Lower leg skin (tissue), 3 donors: ENCODE data around the gene ZNF180.

ENCODE experiments used
- POLR2A ChIP-seq, 2 donors: fragments of 450-650 bp; IDR thresholded peaks; one replicate each; pipeline ENCODE4 v1.6.1; 2016 to 2017; ENCODE audit warnings: antibody characterized with exemption in 2 of 2, mild to moderate bottlenecking in 1 of 2, moderate library complexity in 1 of 2
- TF ChIP-seq, protein P1 (sequence below), 3 donors: fragments of 450-650 bp; IDR thresholded peaks; one replicate each; pipeline ENCODE4 v1.5.1; 2016; ENCODE audit warnings: antibody characterized with exemption in 3 of 3, mild to moderate bottlenecking in 3 of 3, moderate library complexity in 2 of 3

DNA sequence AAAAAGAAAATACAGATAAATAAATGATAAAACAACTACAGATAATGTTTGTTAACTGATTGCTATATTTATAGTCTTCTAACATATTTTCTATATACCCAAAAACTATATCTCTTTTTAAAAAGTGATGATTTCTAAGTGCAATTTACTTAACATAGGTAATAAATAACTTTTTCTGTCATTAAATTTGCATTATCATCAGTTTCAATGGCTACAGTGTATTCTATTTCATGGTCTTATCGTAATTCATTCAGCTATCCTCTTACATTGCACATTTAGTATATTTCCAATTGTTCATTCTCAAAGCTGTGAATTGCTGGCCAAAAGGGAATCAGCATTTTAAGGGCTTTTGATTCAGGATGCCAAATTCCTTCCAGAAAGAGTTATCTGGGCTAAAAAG, 3.6 kb downstream of the ZNF180 start:
- no peak for TF ChIP-seq POLR2A (IDR thresholded peaks at IDR 0.05)
- TF ChIP-seq, protein P1, sequence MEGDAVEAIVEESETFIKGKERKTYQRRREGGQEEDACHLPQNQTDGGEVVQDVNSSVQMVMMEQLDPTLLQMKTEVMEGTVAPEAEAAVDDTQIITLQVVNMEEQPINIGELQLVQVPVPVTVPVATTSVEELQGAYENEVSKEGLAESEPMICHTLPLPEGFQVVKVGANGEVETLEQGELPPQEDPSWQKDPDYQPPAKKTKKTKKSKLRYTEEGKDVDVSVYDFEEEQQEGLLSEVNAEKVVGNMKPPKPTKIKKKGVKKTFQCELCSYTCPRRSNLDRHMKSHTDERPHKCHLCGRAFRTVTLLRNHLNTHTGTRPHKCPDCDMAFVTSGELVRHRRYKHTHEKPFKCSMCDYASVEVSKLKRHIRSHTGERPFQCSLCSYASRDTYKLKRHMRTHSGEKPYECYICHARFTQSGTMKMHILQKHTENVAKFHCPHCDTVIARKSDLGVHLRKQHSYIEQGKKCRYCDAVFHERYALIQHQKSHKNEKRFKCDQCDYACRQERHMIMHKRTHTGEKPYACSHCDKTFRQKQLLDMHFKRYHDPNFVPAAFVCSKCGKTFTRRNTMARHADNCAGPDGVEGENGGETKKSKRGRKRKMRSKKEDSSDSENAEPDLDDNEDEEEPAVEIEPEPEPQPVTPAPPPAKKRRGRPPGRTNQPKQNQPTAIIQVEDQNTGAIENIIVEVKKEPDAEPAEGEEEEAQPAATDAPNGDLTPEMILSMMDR (IDR thresholded peaks at IDR 0.05) = no peak
